ENCODE measurements around the gene SNCAIP. TPM values are rescaled to one million over a fixed set of nuclear protein-coding genes. Genes with fewer than 3 reads are reported as not detected.
A peak's percentile ranks its signal among the peaks of the same experiment; 100 is the strongest.
"Not testable (repeated sequence)": the region's sequence is repeated elsewhere in the genome, so short reads cannot be mapped to it uniquely, and the experiment has no call there.

Gene SNCAIP
- total RNA-seq, 1 donor from 2014 or later: 8.1 TPM

DNA sequence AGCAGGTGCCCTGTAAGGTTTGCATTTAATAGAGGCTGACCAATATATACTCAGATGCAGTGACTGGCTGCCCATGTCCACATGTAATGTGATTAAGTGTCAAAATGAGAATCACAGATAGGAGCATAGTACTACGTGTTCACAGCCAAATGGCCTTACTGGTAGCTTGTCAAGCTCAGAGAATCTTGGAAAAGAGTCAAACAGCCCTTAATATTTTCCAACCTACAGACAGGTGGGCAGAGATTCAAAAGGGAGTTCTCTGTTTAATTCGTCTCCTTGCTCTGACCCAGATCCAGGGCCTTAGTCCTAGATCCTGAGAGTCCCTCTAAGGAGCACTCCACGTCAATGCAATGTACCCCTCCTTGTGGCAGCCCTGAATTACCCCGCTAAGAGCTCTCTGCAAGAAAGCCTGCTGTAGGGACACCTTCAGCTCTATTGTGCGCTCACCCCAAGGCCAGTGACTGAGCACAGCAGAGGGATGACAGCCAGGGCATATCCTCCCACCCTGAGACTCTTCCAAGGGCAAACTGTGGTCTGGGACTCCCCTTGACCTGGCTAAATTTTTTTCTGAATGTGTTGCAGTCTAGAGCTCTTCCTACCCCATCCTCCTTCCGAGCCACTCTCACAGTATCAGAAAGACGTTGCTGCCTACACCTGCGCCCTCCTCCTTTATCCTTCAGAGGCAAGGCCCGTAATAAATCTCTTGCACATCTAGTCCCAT lies 159.2 kb downstream of the SNCAIP start:
- intact Hi-C loops (cut with DNase I): no loop called here
- ATAC-seq: no peak
- no peak for DNase-seq (ENCODE audit: low spot score)

GRCh38 chr5:122471752-122472061 lies 159.7 kb downstream of the SNCAIP start:
- ATAC-seq (no peak), DNase-seq (ENCODE audit: low spot score) (no peak)
- intact Hi-C loops (cut with DNase I): no loop called here

GRCh38 chr5:122473138-122473843 lies 161.3 kb downstream of the SNCAIP start:
- DNase-seq (ENCODE audit: low spot score) (no peak), ATAC-seq (no peak)
- intact Hi-C loops (cut with DNase I): no loop called here

GRCh38 chr5:122473941-122474340 lies 161.9 kb downstream of the SNCAIP start:
- DNase-seq (ENCODE audit: low spot score) (no peak), ATAC-seq (no peak)
- intact Hi-C loops (cut with DNase I): no loop called here

DNA sequence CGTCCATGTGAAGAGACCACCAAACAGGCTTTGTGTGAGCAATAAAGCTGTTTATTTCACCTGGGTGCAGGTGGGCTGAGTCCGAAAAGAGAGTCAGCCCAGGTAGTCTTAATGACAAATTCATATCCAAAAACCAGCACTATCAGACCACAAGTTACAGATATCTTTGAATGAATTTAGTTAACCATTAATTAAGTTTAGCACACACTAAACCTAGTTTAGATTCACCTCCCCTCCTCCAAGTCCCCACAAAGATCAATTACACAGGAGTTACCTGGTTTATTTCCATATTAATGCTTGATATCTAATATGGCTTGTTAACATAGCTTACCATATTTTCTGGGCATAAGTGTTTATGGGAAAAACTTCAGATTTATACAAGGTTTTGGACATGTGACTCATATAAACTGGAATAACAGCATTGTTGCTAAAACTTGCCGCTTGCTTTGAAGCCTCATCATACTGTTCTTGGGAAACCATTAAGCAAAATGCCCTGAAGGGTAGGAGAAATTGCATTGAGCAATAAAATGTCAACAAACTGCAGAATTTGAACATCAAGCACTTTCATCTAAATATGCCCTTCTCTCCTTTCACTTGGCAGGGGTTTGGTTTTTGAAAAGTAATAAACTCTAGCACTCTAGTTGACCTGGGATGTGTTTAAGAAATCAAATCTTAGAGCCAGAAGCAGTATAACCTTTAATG lies 166.9 kb downstream of the SNCAIP start:
- intact Hi-C loops (cut with DNase I): no loop called here
- no peak for ATAC-seq
- DNase-seq (ENCODE audit: low spot score): no peak

DNA sequence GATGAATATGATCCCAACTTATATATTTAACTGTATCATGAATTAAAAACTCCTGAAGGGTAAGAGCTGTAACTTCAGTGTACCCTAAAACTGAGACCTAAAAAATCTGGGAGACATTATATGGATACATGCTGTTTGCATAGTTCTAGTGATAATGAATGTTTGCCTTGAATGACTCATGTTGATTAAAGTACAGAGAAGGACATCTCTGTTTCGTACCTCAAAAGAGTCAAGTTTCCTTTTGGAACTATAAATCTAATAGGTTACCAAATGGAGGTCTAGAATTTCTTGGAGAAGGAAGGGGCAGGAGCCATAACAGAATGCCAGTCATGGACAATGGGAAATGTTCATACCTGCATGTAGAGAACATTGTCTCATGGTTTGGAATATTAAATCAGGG lies 168.1 kb downstream of the SNCAIP start:
- DNase-seq (ENCODE audit: low spot score): no peak
- intact Hi-C loops (cut with DNase I): no loop called here
- ATAC-seq: no peak

DNA sequence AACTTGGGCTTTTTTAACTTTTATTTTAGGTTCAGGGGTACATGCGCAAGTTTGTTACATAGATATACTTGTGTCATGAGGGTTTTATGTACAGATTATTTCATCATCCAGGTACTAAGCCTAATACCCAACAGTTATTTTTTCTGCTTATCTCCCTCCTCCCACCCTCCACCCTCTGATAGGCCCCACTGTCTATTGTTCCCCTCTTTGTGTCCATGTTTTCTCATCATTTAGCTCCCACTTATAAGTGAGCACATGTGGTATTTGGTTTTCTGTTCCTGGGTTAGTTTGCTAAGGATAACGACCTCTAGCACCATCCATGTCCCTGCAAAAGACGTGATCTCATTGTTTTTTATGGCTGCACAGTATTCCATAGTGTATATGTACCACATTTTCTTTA lies 172.1 kb downstream of the SNCAIP start:
- DNase-seq (ENCODE audit: low spot score) (no peak), ATAC-seq (no peak)
- intact Hi-C loops (cut with DNase I): no loop called here

DNA sequence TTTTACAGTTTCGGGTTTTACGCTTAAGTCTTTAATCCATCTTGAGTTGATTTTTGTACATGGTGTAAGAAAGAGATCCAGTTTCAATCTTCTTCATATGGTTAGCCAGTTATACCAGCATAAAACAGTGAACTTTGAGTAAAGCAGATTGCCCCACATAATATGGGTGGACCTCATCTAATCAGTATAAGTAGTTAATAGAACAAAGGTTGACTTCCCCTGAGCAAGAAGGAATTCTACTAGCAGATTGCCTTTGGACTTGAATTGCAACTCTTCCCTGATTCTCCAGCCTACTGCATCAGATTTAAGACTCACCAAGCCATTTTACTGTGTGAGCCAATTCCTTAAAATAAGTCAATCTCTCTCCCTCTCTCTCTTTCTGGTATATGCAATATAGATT lies 173.2 kb downstream of the SNCAIP start:
- intact Hi-C loops (cut with DNase I): no loop called here
- no peak for DNase-seq (ENCODE audit: low spot score)
- ATAC-seq: no peak

DNA sequence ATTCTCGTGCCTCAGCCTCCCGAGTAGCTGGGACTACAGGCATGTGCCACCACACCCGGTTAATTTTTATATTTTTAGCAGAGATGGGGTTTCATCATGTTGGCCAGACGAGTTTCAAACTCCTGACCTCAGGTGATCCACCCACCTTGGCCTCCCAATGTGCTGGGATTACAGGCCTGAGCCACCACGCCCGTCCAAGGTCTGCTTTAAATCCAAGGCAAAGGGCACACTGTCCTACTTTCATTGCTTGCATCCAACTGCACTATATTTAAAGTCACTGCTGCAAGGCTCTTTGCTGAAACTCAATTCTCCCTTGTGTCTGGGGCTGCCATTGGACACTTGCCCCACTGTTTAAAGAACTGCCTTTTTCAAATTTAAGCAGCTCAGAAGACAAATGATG lies 174.6 kb downstream of the SNCAIP start:
- DNase-seq (ENCODE audit: low spot score); ATAC-seq; intact Hi-C loops (cut with DNase I): not testable (repeated sequence)

DNA sequence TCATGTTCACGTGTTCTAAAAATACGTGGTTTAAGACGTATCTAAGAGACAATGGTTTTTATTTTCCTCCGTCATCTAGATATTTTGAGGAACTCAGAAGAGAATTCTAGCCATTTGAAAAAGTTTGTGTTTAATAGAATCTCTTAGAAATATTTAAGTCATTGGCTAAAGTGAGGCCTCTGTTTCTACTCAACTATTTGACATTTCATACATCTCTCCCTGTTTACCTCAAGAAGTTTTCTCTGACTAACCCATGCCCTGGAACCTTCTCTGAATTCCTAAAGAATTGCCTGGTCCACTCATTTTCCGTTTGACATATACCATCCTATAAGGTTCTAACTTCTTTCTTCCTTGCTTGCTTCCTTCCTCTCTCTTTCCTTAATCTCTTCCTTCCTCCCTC lies 178.7 kb downstream of the SNCAIP start:
- no peak for ATAC-seq
- no peak for DNase-seq (ENCODE audit: low spot score)
- intact Hi-C loops (cut with DNase I): no loop called here

- intact Hi-C loops (cut with DNase I): no loop called here
- DNase-seq (ENCODE audit: low spot score) (no peak), ATAC-seq (no peak)
Measured at GRCh38 chr5:122492675-122493074, 180.6 kb downstream of the SNCAIP start.

DNA sequence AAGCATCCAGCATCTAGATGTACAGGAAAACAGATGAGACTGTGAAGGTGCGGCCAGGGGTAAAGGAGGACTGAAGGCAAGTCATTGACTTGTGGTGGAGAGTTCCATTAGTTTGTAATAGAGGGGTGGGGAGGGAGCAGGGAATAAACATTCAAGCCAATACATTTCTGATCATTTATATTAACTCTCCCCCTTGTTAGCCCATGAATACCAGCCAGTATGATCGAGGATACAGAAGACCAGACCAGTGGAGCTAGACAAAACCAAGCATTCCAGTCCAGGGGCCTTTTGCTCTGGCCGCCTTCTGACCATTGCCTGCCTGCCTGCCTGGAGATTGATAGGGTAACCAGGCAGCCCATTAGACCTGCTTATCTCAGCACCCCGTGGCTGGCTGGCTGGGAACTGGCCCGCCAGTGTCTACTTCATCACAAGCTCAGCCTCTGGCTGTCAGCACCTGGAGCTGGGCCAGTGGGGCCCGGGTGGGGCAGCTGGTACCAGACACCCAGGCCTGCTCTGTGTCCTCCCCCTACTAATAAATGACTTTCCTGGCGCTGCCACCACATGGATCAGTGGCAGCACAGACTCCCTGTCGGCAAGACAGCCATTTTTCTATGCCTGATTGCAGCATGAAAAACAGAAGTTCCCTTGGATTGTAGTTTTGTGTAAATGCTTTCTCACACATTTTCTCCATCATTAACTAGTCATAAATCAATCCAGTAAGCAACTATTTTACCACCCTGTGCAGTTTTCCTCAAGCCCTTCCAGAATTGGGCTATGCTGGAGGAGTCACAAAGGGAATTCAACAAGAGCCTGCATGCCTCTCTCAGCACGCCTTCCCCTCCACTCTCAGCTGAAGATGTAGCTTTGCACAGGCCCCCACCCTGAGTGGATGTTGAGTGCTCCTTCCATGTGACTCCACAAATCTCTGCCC lies 181.3 kb downstream of the SNCAIP start:
- DNase-seq (ENCODE audit: low spot score) (no peak), ATAC-seq (peak; percentile 30)
- intact Hi-C loops (cut with DNase I): no loop called here

- ATAC-seq: no peak
- DNase-seq (ENCODE audit: low spot score): no peak
- intact Hi-C loops (cut with DNase I): no loop called here
Measured at GRCh38 chr5:122494109-122494508, 182.1 kb downstream of the SNCAIP start.

- ATAC-seq: no peak
- DNase-seq (ENCODE audit: low spot score): no peak
- intact Hi-C loops (cut with DNase I): no loop called here
Measured at GRCh38 chr5:122498163-122498562, 186.1 kb downstream of the SNCAIP start.

- DNase-seq (ENCODE audit: low spot score): no peak
- peak; percentile 60 for ATAC-seq
- intact Hi-C loops (cut with DNase I): no loop called here
Measured at GRCh38 chr5:122499585-122499984, 187.5 kb downstream of the SNCAIP start.

GRCh38 chr5:122500245-122501088 lies 188.4 kb downstream of the SNCAIP start:
- intact Hi-C loops (cut with DNase I): no loop called here
- DNase-seq (ENCODE audit: low spot score) (no peak), ATAC-seq (peak; percentile 91)

- intact Hi-C loops (cut with DNase I): no loop called here
- DNase-seq (ENCODE audit: low spot score): no peak
- ATAC-seq: peak; percentile 90
Measured at GRCh38 chr5:122501089-122501435, 189.0 kb downstream of the SNCAIP start.

DNA sequence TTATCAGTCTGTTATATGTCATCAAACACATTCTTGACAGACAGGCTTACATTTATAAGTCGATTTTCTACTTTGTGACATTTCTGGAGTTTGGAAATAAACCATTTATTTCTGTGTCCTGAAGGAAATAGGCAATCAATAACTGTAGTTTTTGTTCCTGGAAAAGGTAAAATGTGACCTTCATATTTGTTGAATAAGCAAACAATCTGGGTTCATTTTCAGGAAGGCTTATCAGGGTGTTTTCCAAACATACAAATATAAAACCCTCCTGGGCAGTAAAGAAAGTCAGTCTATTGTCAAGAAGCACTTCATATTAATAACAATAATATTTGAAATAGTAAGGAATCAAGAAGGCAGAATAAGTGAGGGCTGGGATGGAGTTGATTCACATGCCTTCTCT lies 195.0 kb downstream of the SNCAIP start:
- DNase-seq (ENCODE audit: low spot score) (no peak), ATAC-seq (no peak)
- intact Hi-C loops (cut with DNase I): no loop called here

DNA sequence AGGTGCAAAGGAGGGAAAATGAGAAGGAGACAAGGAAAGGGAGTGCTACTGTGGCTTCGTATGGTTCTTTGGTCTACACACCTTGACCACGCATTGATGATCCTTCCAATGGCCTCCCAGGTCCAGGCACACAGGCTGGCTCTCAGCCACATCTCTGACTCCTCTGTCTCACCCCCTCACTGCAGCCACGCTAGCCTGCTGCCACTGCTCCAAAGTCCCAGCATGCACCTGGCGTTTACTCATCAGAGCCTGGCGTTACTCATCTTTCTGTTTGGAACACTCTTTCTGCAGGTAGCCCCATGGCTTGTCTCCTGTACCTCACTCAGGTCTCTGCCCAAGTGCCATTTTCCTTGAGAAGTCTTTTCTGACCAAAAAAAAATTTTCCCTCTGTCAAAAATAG lies 195.5 kb downstream of the SNCAIP start:
- no peak for DNase-seq (ENCODE audit: low spot score)
- intact Hi-C loops (cut with DNase I): no loop called here
- ATAC-seq: no peak

All from sciatic nerve (tissue), 2 donors.